NCI-H2196 treated with DMSO at 0.1 percent for 48 hours (cell line): ENCODE results near the gene ATF6.

Source experiments
- DNase-seq: peaks from one replicate; lab custom pipeline; 2025; ENCODE audit not compliant: unreplicated experiment; lab: John Stamatoyannopoulos, UW

The ATF6 gene

GRCh38 chr1:161933592-161934588, 167.8 kb downstream of the ATF6 start:
- no peak for DNase-seq

GRCh38 chr1:161935264-161935663, 169.1 kb downstream of the ATF6 start:
- DNase-seq = no peak

GRCh38 chr1:161936786-161937185, 170.7 kb downstream of the ATF6 start:
- DNase-seq = no peak

- no peak for DNase-seq
These were observed 174.9 kb downstream of the ATF6 start for GRCh38 chr1:161940866-161941591.

GRCh38 chr1:161941726-161942436, 175.8 kb downstream of the ATF6 start:
- no peak for DNase-seq

GRCh38 chr1:161943737-161944136, 177.6 kb downstream of the ATF6 start:
- DNase-seq = no peak

GRCh38 chr1:161944381-161944780, 178.3 kb downstream of the ATF6 start:
- no peak for DNase-seq

GRCh38 chr1:161945306-161946060, 179.4 kb downstream of the ATF6 start:
- DNase-seq = no peak

GRCh38 chr1:161946071-161946987, 180.2 kb downstream of the ATF6 start:
- no peak for DNase-seq

GRCh38 chr1:161948435-161948834, 182.3 kb downstream of the ATF6 start:
- no peak for DNase-seq

- no peak for DNase-seq
These were observed 183.4 kb downstream of the ATF6 start for GRCh38 chr1:161949548-161949947.

- no peak for DNase-seq
These were observed 184.3 kb downstream of the ATF6 start for GRCh38 chr1:161950377-161950776.

GRCh38 chr1:161951646-161952045, 185.5 kb downstream of the ATF6 start:
- DNase-seq = no peak

GRCh38 chr1:161952607-161953172, 186.6 kb downstream of the ATF6 start:
- DNase-seq = no peak

GRCh38 chr1:161953256-161953920, 187.3 kb downstream of the ATF6 start:
- DNase-seq = no peak

GRCh38 chr1:161954050-161954449, 187.9 kb downstream of the ATF6 start:
- DNase-seq = no peak

GRCh38 chr1:161954466-161954865, 188.3 kb downstream of the ATF6 start:
- DNase-seq = no peak

- DNase-seq = no peak
These were observed 189.5 kb downstream of the ATF6 start for GRCh38 chr1:161955606-161956005.

- DNase-seq = no peak
These were observed 190.0 kb downstream of the ATF6 start for GRCh38 chr1:161956097-161956496.
